Pancreas (tissue), 10 donors: ENCODE measurements around the gene SULT2B1. TPM values are rescaled to one million over a fixed set of nuclear protein-coding genes. Genes with fewer than 3 reads are reported as not detected.
A peak's percentile ranks its signal among the peaks of the same experiment; 100 is the strongest.

Experiments
- ATAC-seq, 4 donors: fragments of 200-7000 bp; cut with Tn5 transposase; one replicate each; pipeline versions ENCODE4 v1.8.0 to v1.9.1; 2020; ENCODE audit warnings: mild to moderate bottlenecking in 4 of 4, moderate library complexity in 4 of 4
- DNase-seq, 6 donors: peaks; one replicate each; pipeline ENCODE4 v3.0.0-alpha.2; 2020
- FAIRE-seq: peaks from 2 replicates; lab custom pipeline; 2012; peaks lifted over from hg19 to GRCh38; lab: Jason Lieb, UNC
- H3K27ac ChIP-seq, 4 donors: fragments of 200-600 bp; sonication (generic); 1 replicate in 3 of 4; 2 replicates in 1 of 4; pipeline versions ENCODE4 v1.5.0 to v1.8.0; 2020
- H3K27me3 ChIP-seq, 4 donors: fragments of 200-600 bp; one replicate each; pipeline ENCODE4 v1.8.0; 2021
- H3K36me3 ChIP-seq, 3 donors: fragments of 200-600 bp; sonication (generic) in 1 of 3; one replicate each; pipeline versions ENCODE4 v1.5.0 to v1.8.0; 2020 to 2021
- H3K4me1 ChIP-seq, 3 donors: fragments of 200-600 bp; one replicate each; pipeline ENCODE4 v1.8.0; 2021
- H3K4me3 ChIP-seq, 4 donors: fragments of 200-600 bp; sonication (generic) in 2 of 4; one replicate each; pipeline versions ENCODE4 v1.5.0 to v1.8.0; 2020 to 2021
- H3K9me3 ChIP-seq, 4 donors: fragments of 200-600 bp; one replicate each; pipeline ENCODE4 v1.8.0; 2021
- WGBS, 2 donors: extraction: QIAGEN DNeasy Blood & Tissue Kit; methylation state at CpG; one replicate each; pipeline ENCODE4 v1.1.7; 2013; 5-methylcytosine and 5-hydroxymethylcytosine counted together
- intact Hi-C, 3 donors: fragments of 100-400 bp; cut with DNase I; formaldehyde crosslinking; loops; one replicate each; pipeline versions ENCODE4 v1.11.1 to v1.14.2; 2022
- polyA plus RNA-seq, 2 donors: library from polyadenylated mRNA; stranded (reverse); fragments of 200-250 nt; gene quantifications; one replicate each; pipeline ENCODE4 v1.2.3, GENCODE V29; 2013
- total RNA-seq, 6 donors: library from RNA; stranded (reverse); fragmentation: NEBNext Ultra II Directional in 4 of 6; extraction: Animal tissue kit (Norgen Biotek cat#: 25700) in 4 of 6; gene quantifications; one replicate each; pipeline versions ENCODE4 v1.2.1 to v1.2.4, GENCODE V29; 2021 to 2023
- TF ChIP-seq, protein P1 (sequence below), 4 donors: fragments of 200-600 bp; sonication (generic) in 3 of 4; IDR thresholded peaks; one replicate each; pipeline versions ENCODE4 v1.5.0 to v1.8.0; 2021; ENCODE audit warnings: antibody characterized with exemption in 4 of 4
- donor health status: healthy with polysubstance abuse.
- donor health status: DM: no; HTN: no; CAD: no; lungs with moderate emphysema.
- donor health status: DM: no; HTN: no; CAD: no.
- donor health status: control.
- donor health status: control.
- donor health status: Bipolar disorder and iron deficiency.
- donor health status: DM: yes; HTN: yes; CAD: no.
- donor health status: DM: no; HTN: no; CAD: no.
- donor health status: DM: no; HTN: no; CAD: no.
- donor health status: DM: yes; HTN: yes; CAD: no.

The SULT2B1 gene
- total and polyA plus RNA-seq, 8 donors = 0.32 to 1.7 (median 0.62) TPM; not detected in 1

DNA sequence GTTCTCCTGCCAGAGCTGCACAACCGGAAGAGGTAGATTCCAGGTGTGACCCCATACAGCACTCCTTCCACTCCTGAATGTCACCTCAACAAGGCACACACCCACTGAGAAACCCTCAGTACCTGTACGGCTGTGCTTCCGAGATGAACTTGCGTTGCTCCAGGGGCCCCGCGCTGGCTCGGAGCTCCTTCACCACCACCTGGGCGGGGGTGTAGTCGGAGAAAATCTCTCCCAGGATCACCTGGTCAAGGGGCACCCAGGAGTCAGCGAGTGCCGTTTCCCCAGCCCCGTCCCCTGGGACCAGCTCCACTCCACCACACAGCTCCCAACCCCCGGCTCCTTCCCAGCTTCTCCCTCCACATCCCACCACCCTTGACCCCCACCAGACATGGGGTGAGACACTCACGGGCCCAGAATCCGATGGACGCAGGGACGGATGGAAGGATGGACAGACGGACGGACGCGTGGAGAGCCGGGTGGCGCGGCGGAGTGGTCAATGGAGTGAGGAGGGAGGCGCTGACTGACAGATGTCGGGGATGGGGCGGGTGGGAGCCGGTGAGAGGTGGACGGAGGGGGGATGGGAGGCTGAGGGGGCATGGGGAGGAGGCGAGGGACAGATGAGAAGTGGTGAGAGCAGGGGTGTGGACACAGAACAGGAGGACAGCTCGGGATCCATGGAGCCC, 43.1 kb upstream of the SULT2B1 start:
- TF ChIP-seq, protein P1, sequence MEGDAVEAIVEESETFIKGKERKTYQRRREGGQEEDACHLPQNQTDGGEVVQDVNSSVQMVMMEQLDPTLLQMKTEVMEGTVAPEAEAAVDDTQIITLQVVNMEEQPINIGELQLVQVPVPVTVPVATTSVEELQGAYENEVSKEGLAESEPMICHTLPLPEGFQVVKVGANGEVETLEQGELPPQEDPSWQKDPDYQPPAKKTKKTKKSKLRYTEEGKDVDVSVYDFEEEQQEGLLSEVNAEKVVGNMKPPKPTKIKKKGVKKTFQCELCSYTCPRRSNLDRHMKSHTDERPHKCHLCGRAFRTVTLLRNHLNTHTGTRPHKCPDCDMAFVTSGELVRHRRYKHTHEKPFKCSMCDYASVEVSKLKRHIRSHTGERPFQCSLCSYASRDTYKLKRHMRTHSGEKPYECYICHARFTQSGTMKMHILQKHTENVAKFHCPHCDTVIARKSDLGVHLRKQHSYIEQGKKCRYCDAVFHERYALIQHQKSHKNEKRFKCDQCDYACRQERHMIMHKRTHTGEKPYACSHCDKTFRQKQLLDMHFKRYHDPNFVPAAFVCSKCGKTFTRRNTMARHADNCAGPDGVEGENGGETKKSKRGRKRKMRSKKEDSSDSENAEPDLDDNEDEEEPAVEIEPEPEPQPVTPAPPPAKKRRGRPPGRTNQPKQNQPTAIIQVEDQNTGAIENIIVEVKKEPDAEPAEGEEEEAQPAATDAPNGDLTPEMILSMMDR (IDR thresholded peaks at IDR 0.05) = no peak
- intact Hi-C loops = loop anchor here in 1 of 3 donors (5.0 kb wide), 1 partner anchor 73 kb away; no protein-coding TSS in a partner anchor
- no peak for FAIRE-seq
- WGBS, 2 donors = 61 to 67% methylated on average over 31 to 32 of the region's 32 CpGs
- no peak overlapping the region for H3K27ac ChIP-seq
- H3K4me3 ChIP-seq = no peak overlapping the region
- H3K36me3 ChIP-seq = no peaks in the 10 kb centered on the region
- no peaks in the 10 kb centered on the region for H3K4me1 ChIP-seq
- no peaks in the 10 kb centered on the region for H3K27me3 ChIP-seq
- peak in 1 of 6 donors; percentile 66 for DNase-seq
- no peak for ATAC-seq
- no peaks in the 10 kb centered on the region for H3K9me3 ChIP-seq

DNA sequence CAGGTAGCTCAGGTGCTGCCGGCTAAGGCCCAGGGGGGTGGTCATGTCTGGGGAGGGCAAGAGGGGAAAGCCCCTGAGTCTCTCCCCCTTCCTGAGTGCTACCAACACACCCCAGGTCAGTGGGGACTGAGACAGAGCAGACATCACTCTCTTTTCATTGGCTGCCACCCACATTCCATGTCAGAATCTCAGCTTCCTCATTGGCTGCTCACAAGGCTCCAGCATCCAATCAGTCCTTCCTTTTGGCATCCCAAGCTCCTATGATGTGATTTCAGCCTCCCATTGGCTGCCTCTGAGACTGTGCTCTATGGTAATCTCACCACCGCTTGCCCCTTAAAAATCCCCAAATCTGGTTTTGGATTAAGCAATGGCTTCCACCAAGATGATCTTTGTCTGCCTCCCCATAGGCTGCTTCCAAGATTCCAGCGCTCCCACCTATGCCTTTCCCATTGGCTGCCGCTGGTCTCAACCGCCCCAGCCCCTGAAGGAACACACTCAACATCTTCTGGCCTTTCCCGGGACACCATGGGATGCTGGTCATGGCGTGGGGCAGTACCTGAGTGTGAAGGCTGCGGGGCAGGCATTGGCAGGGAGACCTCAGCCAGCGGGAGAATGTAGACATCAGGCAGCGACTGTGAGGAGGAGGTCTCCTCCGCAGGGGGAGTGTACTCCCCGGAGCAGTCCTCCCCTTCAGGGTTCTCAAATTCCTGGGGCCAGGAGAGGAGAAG, 42.3 kb upstream of the SULT2B1 start:
- H3K36me3 ChIP-seq = no peaks in the 10 kb centered on the region
- TF ChIP-seq, protein P1 (IDR thresholded peaks at IDR 0.05) = no peak
- no peak overlapping the region for H3K27ac ChIP-seq
- H3K27me3 ChIP-seq = no peaks in the 10 kb centered on the region
- peak in 1 of 6 donors; percentile 59 for DNase-seq
- no peaks in the 10 kb centered on the region for H3K4me1 ChIP-seq
- H3K4me3 ChIP-seq = no peak overlapping the region
- intact Hi-C loops = loop anchor here in 1 of 3 donors (5.0 kb wide), 1 partner anchor 73 kb away; no protein-coding TSS in a partner anchor
- FAIRE-seq = no peak
- H3K9me3 ChIP-seq = no peaks in the 10 kb centered on the region
- WGBS, 2 donors = 68 to 74% methylated on average over 11 to 12 of the region's 12 CpGs
- ATAC-seq = no peak

DNA sequence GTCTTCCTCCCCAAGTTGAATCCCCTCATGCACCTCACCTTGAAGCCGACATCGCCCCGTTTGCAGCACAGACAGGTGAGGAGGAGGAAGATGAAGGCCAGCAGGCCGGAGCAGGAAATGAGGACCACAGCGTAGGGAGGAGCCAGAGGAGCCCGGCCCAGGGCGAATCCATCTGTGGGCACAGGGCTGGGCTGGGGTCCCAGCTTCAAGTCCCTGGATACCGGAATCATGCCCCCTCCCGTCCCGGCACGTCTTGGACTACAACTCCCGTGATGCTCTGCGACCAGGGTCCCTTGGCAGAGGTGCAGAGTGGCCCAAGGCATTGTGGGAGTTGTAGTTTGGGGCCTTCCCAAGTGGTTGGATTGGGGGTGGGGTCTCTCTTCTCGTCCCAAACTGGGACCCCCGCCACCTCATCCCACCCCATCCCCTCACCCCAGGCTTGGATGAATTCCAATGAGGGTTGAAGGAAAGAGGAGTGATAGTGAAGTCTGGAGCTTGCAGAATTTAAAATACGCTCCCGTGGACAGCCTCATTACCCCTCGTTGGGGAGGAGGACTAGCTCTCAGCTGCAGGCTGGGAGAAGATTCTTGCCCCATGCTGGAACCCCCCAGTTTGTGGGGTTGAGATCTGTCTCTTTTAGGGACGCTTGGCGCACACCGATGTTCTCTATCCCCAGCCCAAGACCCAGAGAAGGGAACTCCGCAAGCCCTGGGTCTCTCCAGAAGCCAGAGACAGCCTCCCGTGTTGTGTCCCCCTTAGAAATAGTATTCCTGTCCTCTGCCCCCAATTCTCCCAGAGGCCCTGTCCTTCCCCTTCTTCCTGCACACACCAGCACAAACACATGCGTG, 41.3 kb upstream of the SULT2B1 start:
- Histone ChIP-seq H3K9me3 (no peaks in the 10 kb centered on the region), H3K36me3 (no peaks in the 10 kb centered on the region), H3K4me1 (no peaks in the 10 kb centered on the region), H3K27ac (no peak overlapping the region), H3K4me3 (no peak overlapping the region), H3K27me3 (no peaks in the 10 kb centered on the region)
- 17 to 19% methylated on average over 24 of the region's 24 CpGs for WGBS, 2 donors
- FAIRE-seq = no peak
- intact Hi-C loops = no loop called here
- peak in 5 of 6 donors; percentile 70 to 85 (median 73) for DNase-seq
- peak; percentile 49 to 83 (median 78) for ATAC-seq
- TF ChIP-seq, protein P1 (IDR thresholded peaks at IDR 0.05) = no peak

DNA sequence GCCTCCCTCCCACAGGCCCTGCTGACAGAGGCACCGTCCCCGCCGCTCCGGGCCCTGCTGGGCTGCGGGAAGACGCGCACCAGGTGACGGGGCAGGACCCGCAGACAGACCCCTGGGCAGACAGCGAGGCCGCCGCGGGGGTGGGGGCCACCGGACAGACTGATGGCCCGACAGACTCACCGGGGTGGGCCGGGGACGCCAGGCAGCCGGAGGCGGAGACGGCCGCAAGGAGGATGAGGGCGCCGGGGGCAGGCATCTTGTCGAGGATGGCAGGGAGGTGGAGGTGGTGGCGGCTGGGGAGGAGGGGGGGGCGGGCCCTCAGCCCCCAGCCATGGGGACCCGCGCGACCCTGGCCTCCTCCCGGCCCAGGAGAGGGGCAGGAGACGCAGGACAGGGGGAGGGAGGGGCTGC, 40.6 kb upstream of the SULT2B1 start:
- no peak for ATAC-seq
- TF ChIP-seq, protein P1 (IDR thresholded peaks at IDR 0.05) = no peak
- intact Hi-C loops = no loop called here
- Histone ChIP-seq H3K4me3 (no peak overlapping the region), H3K9me3 (no peaks in the 10 kb centered on the region), H3K36me3 (no peaks in the 10 kb centered on the region), H3K27me3 (no peaks in the 10 kb centered on the region), H3K4me1 (no peaks in the 10 kb centered on the region), H3K27ac (no peak overlapping the region)
- WGBS, 2 donors = 3 to 4% methylated on average over 23 to 31 of the region's 32 CpGs
- DNase-seq = peak in 1 of 6 donors; percentile 82
- FAIRE-seq = no peak
